GM18498 (cell line): Measurements from ENCODE around the gene RFX5.
"Not testable (repeated sequence)": the region's sequence is repeated elsewhere in the genome, so short reads cannot be mapped to it uniquely, and the experiment has no call there.

Source experiments
- ATAC-seq: cut with Tn5 transposase; IDR thresholded peaks from one replicate; pipeline ENCODE4 v1.9.1; 2021; ENCODE audit warnings: mild to moderate bottlenecking, moderate library complexity; ENCODE audit not compliant: unreplicated experiment

Gene RFX5

DNA sequence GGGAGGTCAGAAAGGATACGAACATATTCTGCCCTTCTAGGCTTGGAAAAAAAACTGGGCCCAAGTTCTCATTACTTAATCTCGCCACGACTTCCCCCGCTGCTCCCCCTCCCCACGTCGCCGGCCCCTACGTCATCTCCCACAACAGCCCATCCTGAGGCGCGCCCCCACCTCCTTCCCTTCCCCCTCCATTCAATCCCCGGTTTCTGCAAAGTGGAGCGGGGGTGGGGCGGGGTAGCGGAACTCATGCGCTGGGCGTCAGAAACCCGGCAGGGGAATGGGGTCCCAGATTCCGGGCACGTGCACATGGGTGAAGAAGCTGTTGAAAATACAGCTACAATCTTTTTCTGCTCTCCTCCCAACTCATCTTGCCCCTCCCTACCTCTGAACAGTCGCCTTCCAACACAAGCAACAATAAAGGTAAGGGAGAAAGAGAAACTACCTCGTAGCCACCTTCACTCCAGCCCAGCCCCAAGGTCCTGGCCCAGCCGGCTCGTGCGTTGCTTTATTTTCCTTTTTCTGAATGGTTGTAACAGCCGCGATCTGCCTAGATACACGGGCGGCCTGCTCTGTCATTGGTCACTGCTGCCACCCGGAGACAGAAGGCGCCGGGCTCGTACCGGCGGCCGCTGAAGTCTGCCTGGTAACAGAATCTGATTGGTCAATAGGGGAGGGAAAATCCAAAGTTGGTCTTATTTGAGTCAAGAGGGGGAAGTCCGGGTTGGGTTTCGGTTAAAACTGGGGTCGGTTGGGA, at the start of gene RFX5:
TSS of gene RFX5 (minus strand) at position 484 of the 754 bp plus-strand sequence. CDS start 932 bp downstream, outside the sequence.
- peak; percentile 95 for ATAC-seq

DNA sequence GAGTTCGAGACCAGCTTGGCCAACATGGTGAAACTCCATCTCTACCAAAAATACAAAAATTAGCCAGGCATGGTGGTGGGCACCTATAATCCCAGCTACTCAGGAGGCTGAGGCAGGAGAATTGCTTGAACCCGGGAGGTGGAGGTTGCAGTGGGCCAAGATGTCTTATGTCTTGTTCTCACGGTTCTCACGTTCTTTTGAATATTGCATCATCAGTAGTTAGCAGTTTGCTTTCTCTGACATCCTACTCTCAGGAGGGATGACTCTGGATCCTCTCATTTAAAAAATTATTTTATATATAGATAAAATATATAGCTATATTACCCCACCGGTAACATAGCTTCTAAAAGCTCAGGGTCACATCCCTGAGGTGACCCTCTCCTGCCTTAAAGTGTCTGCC, 49.2 kb upstream of the RFX5 start:
- ATAC-seq, result not testable (repeated sequence)

DNA sequence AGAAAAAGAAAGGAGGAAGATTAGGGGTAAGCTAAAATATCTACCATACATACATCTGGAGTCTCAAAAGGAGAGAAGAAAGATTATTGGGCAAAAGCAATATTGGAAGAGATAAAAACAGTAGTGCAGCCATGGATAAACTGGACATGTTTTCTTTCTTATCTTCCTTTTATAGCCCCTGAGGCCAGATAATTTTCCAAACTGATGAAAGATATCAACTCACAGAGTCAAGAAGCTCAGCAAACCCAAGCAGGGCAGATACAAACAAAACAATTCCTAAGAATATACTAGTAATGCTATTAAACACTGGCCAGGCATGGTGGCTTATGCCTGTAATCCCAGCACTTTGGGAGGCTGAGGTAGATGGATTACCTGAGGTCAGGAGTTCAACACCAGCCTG, 46.5 kb upstream of the RFX5 start:
- no peak for ATAC-seq

DNA sequence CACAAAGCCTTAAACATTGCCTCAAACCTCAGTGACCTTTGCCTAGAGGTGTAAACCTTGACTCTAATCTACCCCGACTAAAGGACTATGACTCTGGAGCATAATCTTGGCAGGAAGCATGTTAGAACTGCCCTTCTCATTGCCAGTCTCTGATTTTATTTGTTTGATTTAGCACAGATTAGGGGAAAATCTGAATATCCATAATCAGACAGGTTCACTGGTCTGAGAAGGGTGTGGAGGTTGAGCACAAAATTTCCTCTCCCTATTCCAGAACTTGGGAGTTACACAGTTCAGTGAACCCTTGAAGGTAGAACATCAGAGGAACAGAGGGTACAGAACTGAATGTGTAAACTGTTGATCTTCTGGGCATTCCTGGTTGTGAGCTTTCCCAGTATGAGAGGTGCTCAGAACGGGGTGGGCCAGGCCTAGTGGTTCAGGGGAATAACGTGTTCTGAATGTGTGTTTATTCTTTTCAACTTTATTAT, 44.1 kb upstream of the RFX5 start:
- ATAC-seq, result no peak

DNA sequence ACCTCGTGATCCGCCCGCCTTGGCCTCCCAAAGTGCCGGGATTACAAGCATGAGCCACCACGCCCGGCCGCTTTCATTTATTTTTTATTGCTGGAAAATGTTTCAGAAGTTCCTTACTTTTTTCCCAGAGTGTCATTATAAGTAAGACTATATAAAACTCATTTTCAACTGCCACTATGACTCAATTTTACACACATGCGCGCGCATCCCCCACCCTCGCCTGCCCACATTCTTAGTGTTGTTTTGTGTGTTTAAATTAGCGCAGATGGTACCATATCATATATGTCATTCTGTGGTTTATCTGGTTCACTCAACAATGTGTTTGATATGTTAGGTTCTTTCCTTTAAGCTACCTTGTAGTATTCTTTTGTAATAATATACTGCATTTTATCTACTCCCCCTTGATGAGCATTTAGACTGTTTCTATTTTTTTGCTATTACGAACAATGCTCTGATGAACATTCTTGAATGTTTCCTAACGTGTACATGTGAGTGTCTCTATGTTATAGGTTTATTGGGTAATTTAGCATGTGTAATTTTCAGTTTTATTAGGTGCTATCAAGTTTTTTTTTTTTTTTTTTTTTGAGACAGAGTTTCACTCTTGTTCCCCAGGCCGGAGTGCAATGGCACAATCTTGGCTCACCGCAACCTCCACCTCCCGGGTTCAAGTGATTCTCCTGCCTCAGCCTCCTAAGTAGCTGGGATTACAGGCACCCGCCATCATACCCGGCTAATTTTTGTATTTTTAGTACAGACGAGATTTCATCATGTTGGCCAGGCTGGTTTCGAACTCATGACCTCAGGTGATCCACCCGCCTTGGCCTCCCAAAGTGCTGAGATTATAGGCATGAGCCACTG, 43.4 kb upstream of the RFX5 start:
- ATAC-seq, result not testable (repeated sequence)

DNA sequence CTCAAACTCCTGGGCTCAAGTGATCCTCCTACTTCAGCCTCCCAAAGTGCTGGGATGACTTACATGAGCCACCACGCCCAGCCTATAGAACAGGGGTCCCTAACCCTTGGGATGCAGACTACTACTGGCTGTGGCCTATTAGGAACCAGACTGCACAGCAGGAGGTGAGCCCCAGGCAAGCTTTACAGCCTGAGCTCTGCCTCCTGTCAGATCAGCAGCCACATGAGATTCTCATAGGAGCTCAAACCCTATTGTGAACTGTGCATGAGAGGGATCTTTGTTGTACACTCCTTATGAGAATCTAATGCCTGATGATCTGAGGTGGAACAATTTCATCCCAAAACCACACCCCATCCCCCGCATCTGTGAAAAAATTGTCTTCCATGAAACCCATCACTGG, 39.0 kb upstream of the RFX5 start:
- ATAC-seq, result no peak

DNA sequence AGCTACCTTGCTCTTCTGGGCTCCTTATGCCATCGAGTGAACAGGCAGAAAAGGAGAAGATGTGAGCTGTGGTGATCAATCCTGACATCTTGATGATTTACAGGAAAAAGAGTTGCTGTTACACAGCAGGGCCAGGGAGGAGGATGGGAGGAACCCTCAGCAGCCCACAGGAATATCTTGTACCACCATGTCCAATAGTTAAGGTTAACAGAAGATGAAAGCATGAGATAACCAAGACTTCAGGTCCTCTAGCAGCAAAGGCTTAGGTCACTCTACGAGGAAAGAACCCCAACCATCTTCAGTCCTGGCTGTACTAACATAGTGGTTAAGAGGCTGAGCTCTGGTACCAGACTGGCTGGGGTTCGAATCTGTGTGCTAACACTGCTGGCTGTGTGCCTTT, 37.5 kb upstream of the RFX5 start:
- no peak for ATAC-seq

DNA sequence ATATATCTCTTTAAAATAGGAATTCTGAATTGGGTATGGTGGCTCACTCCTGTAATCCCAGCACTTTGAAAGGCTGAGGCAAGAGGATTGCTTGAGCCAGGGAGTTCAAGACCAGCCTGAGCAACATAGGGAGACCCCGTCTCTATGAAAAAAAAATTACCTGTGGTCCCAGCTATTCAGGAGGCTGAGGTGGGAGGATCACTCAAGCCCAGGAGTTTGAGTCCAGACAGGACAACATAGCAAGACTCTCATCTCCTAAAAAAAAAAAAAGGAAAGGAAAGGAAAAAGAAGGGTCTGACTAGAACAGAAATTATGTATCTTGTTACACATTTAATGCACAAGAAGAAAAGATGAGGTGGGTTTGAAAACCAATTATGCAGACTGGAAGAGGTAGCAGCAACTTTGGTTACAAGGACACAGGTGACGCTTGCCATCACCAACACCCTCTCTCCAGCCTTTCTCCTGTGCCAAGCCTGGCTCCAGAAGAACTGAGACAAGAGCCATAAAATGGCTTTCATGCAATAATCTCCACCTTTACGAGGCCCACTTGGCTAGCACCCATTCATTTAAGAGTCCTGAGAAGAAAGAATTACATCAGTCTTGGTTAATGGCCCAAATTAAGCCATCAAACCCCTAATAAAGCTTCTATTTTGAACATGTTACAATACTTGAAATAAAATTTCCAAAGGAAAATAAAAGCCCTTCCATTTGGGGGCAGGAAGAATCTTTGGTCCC, 30.3 kb upstream of the RFX5 start:
- no peak for ATAC-seq

DNA sequence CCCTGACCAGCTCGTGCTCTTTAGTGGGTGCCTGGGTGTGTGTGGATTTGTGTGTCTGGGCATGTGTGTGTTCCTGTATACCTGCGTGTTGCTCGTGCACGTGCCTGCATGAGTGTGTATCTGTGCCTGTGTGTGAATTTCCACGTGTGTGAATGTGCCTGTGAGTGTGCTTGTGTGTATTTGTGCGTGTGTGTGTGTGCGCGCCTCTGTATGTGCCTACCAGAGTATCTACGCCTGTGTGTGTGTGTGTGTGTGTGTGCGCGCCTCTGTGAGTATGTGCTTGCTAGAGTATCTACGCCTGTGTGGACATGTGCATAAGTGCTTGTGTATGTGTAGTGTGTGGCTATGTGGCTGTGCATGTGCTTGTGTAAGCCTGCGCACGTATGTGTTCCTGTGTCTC, 26.1 kb upstream of the RFX5 start:
- no peak for ATAC-seq

DNA sequence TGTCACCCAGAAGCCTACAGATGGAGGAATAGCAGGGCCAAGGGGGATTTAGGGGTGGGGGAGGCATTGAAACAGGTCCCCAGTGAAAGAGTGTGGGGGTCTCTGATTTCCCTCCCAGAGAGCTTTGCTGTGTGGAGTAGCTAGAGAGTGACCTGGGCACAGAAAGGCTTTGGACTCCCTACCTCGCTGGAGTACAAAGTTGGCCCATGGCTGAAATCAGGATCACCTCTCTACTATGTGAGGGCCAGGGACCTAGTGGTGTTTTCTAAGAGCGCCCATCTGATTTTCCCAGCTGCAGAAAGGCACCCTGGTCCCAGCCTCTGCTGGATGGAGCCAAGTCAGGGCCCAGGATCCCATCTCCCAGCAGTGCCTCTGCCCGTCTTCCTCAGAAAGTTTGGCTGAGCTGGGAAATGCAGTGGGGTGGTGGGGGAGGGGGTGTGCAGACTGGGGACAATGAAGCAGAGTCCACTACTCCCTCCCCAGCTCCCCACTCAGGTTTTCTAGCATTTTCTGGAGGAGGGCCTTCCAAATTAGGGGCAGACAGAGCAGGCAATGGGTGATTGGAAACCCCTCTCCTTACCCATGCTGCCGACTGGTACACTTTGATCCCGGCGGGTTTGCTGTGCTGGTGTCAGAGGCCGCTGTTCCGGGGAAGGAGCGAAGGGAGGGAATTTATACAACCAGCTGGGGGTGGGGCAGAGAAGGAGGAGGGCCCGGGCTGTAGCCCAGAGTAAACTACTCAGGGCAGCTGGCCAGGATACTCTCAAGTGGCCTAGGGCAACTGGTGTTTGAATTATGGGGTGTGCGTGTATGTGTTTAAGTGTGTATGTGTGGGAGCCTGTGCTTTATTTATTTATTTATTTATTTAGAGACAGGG, 25.2 kb upstream of the RFX5 start, which contains the start of gene SELENBP1:
TSS of gene SELENBP1 (minus strand) at position 648 of the 877 bp plus-strand sequence. CDS start at position 584, 64 bp downstream.
- no peak for ATAC-seq

DNA sequence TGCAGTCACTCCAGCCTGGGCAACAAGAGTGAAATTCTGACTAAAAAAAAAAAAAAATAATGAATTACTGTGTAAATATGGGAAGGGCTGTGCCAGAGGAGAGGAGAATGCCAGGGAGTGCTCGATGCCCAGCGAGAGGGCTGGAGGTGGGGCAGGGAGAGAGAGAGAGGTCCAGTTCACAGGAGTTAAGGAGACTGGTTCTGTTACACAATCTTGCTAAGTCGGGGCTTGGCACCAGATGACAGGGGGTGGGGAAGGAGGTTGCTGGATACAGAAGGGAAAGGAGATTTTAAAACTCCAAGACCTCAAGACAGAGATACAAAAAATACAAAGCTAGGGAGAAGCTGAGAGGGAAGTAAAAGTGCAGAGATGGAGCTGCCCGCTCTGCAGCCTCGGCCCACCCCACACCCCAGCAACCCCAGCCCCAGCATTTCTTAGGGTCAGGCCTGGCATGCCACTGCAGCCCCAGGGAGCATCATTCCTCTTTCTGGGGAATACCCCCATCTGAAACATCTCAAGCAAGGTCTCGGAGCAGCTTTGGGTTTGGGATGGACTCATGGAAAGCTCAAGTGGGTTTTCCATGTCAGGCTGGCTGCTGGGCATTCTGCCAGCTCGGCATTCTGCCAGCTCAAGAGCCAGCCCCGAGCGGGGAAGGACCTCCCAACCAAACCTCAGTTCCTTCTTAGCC, 24.5 kb upstream of the RFX5 start:
- no peak for ATAC-seq

DNA sequence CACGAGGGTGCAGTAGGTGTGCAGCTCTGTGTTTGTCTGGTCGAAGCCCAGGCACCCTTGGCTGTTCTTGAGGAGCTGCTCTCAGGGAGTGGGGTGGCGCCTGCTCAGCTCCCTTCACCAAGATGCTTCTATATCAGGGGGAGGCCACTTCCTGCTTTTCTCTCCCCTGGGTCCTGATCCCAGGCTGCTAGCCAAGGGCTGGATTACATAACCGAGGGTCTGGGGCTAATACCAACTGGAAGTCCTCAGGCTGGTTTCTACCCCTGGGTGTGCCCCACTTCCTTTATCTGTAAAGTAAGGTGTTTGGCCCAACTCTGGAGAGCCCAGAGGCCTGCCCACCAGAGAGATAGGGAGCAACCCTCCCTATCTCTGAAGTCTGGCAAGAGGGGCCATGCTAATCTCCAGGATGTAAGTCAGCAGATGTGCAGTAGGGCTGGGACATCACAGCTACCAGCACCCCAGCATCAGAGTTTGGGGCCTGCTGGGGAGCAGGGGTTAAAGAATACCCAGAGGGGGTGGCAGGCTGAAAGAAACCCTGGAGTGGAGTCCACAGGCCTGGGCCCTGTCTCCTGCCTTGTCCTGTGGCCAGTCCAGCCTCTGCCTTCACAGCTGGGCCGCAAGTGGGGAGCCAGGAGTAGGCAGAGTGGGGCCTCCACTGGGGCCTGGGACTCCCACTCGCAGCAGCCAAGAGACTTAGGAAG, 23.3 kb upstream of the RFX5 start:
- no peak for ATAC-seq

DNA sequence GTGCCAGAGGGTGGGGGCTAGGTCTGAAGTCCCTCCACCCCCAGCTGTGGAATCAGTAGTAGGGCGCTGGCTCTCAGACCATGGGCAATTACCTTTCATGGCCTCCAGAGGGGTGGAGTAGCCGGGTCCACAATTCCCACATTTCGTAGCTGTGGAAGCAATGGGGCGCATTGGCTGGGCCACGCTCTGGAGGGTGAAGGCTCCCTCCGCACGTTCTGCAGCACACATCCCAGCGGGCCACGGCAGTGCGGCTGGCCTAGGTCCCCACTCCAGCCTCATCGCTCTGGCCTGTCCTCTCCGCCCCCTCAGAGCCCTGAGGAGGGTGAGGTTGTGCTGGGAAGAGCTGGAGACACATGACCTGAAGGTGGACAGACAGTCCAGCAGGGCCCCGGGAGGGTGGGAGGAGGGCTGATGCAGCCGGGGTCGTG, 22.6 kb upstream of the RFX5 start:
- ATAC-seq, result no peak

DNA sequence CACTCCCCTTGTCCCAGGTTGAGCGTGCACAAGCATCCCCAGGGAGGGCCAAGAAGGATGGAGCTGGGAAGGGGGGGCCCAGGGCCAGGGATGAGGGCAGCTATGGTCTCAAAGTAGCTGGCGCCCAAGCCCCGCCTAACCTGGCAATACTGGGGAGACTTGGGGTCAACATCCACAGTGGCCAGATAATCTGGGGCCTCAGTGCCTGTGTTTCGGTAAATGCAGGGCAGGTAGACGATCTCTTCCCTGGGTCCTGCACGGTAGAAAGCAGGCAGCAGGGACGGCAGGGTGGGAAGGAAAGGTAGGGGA, 22.2 kb upstream of the RFX5 start:
- ATAC-seq, result no peak

DNA sequence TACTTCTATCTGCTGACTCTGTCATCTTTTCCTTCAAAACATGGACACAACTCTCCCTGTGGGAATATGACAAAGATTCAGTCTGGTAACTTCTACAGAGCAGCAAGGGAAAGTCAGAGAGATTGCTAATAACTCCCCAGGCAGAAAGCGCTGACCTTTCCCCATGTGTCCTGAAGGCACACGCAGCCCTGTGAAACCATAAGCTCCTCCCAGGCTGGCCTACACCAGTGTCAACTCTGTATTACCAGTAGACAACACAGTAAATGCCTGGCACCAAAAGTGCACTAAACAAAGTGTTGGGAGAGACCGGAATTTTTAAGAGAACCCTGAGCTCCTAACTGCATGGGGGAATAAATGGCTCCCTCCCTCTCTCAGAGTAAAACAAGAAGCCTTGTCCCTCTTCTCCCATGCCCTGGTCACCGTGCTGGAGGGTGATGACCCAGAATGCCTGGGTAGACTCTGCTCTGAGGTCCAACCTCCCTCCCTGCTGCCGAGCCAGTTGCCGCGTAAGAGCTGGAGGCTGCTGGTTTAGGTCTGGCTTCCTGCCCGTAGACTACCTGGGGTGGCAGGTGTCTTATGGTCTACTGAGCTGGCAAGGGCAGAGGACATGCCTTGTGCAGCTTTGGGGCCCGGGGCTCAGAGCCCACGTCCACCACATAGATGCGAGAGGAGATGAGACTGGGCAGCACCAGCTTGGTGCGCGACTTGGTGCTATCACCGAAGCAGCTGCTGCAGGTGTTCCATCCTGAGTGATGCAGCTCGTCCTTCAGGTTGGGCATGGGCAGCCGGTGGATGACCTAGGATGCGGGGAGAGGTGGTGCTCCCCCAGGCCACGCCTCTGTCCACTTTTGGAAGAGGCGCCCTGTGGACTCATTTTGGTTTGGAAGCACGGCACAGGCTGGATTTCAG, 21.6 kb upstream of the RFX5 start:
- ATAC-seq, result no peak

DNA sequence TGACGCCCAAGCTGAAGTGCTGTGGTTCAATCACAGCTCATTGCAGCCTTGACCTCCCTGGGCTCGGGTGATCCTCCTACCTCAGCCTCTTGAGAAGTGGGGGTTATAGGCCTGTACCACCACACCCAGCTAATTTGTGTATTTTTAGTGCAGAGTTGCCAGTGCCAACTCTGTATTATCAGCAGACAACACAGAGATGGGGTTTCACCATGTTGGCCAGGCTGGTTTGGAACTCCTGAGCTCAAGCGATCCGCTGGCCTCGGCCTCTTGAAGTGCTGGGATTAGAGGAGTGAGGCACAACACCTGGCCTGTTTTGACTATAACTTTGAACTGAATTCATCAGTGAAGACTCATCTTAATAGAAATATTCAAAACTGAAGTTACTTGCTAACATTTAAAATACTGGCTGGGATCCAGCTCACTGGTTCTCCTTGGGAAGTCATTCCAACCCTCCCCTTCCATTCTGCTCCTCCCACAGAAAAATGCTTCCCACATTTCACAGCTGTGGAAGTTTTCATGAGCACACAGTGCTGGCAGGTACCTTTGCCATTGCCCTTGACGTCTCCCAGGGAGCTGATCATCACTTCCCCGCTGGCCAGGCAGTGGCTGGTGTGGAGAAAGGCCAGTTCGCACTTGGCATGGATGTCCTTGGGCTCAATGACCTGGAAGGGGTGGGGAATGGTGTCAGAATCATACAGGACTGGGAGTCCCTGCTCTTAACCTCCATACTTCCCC, 20.8 kb upstream of the RFX5 start:
- no peak for ATAC-seq

DNA sequence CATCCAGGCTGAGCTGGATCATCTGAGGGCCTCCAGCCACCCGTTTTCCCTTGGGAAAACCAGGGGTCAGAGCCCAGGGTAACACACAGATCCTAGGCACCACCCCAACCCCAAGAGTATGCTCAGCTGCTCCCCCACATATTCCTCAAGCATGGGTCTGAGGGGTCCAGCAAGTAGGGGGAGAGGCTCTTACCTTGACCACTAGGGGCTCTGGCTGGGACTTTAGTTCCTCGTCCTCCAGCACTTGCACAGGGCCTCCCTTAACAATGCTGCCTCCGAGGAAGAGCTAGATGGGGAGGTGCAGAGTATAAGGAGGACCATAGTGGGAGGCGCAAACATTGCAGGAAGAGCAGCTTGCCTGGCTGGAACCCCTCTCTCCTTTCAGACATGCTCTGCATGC, 17.9 kb upstream of the RFX5 start:
- ATAC-seq, result no peak
